BLaER1 treated with 17β-estradiol and CSF1 and Interleukin-3, amounts not matched to agents 10 nM and 100 nM (cell line): ENCODE results near the gene ANO1.
"Not testable (repeated sequence)": the region's sequence is repeated elsewhere in the genome, so short reads cannot be mapped to it uniquely, and the experiment has no call there.

Experiments
- H3K27ac ChIP-seq, 11 experiments: shearing (Covaris generic); formaldehyde crosslinking; 2 replicates each; pipeline ENCODE4 v1.8.1; 2022
- H3K27me3 ChIP-seq, 11 experiments: shearing (Covaris generic); formaldehyde crosslinking; 2 replicates each; pipeline ENCODE4 v1.8.1; 2022
- H3K36me3 ChIP-seq, 11 experiments: shearing (Covaris generic); formaldehyde crosslinking; 2 replicates each; pipeline ENCODE4 v1.8.1; 2022
- H3K4me1 ChIP-seq, 10 experiments: shearing (Covaris generic); formaldehyde crosslinking; 2 replicates each; pipeline ENCODE4 v1.8.1; 2022
- H3K4me2 ChIP-seq, 11 experiments: shearing (Covaris generic); formaldehyde crosslinking; 2 replicates each; pipeline ENCODE4 v1.8.1; 2022
- H3K4me3 ChIP-seq, 10 experiments: shearing (Covaris generic); formaldehyde crosslinking; 2 replicates each; pipeline ENCODE4 v1.8.1; 2022
- H3K9ac ChIP-seq, 11 experiments: shearing (Covaris generic); formaldehyde crosslinking; 2 replicates each; pipeline ENCODE4 v1.8.1; 2022
- H3K9me3 ChIP-seq, 11 experiments: shearing (Covaris generic); formaldehyde crosslinking; replicated peaks in 1 of 11; 2 replicates each; pipeline ENCODE4 v1.8.1; 2022
- H4K20me1 ChIP-seq, 11 experiments: shearing (Covaris generic); formaldehyde crosslinking; 2 replicates each; pipeline ENCODE4 v1.8.1; 2022
- Cebpa-rat ChIP-seq, 11 experiments: shearing (Covaris generic); IDR thresholded peaks; 2 replicates each; pipeline ENCODE4 v1.8.1; 2022

The ANO1 gene

GRCh38 chr11:70033711-70034070, 44.4 kb upstream of the ANO1 start:
- H3K4me1 ChIP-seq, result peaks cover 0 to 33% (median 19%) of the 10 kb centered on the region in 10 experiments; a peak in 16 of 20 replicates
- H3K36me3 ChIP-seq, result peaks cover 0 to 13% (median 0%) of the 10 kb centered on the region in 11 experiments; a peak in 2 of 22 replicates
- H3K9ac ChIP-seq, result no peak overlapping the region
- peaks cover 19 to 31% (median 26%) of the 10 kb centered on the region in 11 experiments for H3K9me3 ChIP-seq
- H4K20me1 ChIP-seq, result no peaks in the 10 kb centered on the region
- H3K27ac ChIP-seq, result no peak overlapping the region
- no peak overlapping the region for H3K4me3 ChIP-seq
- no peak overlapping the region for H3K4me2 ChIP-seq
- no peak for TF ChIP-seq Cebpa-rat (IDR thresholded peaks at IDR 0.05)
- H3K27me3 ChIP-seq, result no peaks in the 10 kb centered on the region

- peaks cover 31 to 42% (median 38%) of the 10 kb centered on the region in 11 experiments for H3K9me3 ChIP-seq
- no peak overlapping the region for H3K9ac ChIP-seq
- no peak for TF ChIP-seq Cebpa-rat (IDR thresholded peaks at IDR 0.05)
- no peaks in the 10 kb centered on the region for H4K20me1 ChIP-seq
- no peak overlapping the region for H3K27ac ChIP-seq
- no peak overlapping the region for H3K4me2 ChIP-seq
- no peaks in the 10 kb centered on the region for H3K27me3 ChIP-seq
- H3K36me3 ChIP-seq, result peaks cover 0 to 19% (median 0%) of the 10 kb centered on the region in 11 experiments; a peak in 2 of 22 replicates
- H3K4me3 ChIP-seq, result no peak overlapping the region
- H3K4me1 ChIP-seq, result peaks cover 0 to 23% (median 10%) of the 10 kb centered on the region in 10 experiments; a peak in 12 of 20 replicates
Observed at GRCh38 chr11:70034740-70035365, 43.3 kb upstream of the ANO1 start.

GRCh38 chr11:70035665-70036064, 42.5 kb upstream of the ANO1 start:
- not testable (repeated sequence) for H4K20me1 ChIP-seq, H3K27me3 ChIP-seq, H3K9ac ChIP-seq, H3K27ac ChIP-seq, H3K4me3 ChIP-seq, H3K4me2 ChIP-seq
- Histone ChIP-seq H3K9me3 (peaks cover 38 to 50% (median 46%) of the 10 kb centered on the region in 11 experiments), H3K4me1 (peaks cover 0 to 15% (median 6%) of the 10 kb centered on the region in 10 experiments; a peak in 12 of 20 replicates), H3K36me3 (peaks cover 0 to 21% (median 0%) of the 10 kb centered on the region in 11 experiments; a peak in 2 of 22 replicates)

- H3K9me3 ChIP-seq, result peaks cover 50 to 66% (median 60%) of the 10 kb centered on the region in 11 experiments
- H3K4me3 ChIP-seq, result no peak overlapping the region; a peak in 5 of 20 replicates
- H3K4me2 ChIP-seq, result no peak overlapping the region
- H3K27me3 ChIP-seq, result no peaks in the 10 kb centered on the region
- peaks cover 0 to 8% (median 0%) of the 10 kb centered on the region in 10 experiments; a peak in 6 of 20 replicates for H3K4me1 ChIP-seq
- H3K9ac ChIP-seq, result no peak overlapping the region
- H4K20me1 ChIP-seq, result no peaks in the 10 kb centered on the region
- H3K27ac ChIP-seq, result peak overlapping the region in 3 of 11 experiments; percentile 48 to 54 (median 50); a peak in 6 of 22 replicates
- no peak for TF ChIP-seq Cebpa-rat (IDR thresholded peaks at IDR 0.05)
- peaks cover 0 to 21% (median 0%) of the 10 kb centered on the region in 11 experiments; a peak in 3 of 22 replicates for H3K36me3 ChIP-seq
Observed at GRCh38 chr11:70036971-70037882, 40.9 kb upstream of the ANO1 start.

GRCh38 chr11:70038034-70038834, 39.9 kb upstream of the ANO1 start:
- Histone ChIP-seq H3K4me1 (peaks cover 0 to 8% (median 0%) of the 10 kb centered on the region in 10 experiments; a peak in 6 of 20 replicates), H3K4me2 (no peak overlapping the region), H3K4me3 (peak overlapping the region in 1 of 10 experiments; percentile 24; a peak in 4 of 20 replicates), H4K20me1 (no peaks in the 10 kb centered on the region), H3K27me3 (no peaks in the 10 kb centered on the region), H3K9me3 (peaks cover 60 to 76% (median 70%) of the 10 kb centered on the region in 11 experiments), H3K9ac (peak overlapping the region in 1 of 11 experiments; percentile 8; a peak in 1 of 22 replicates), H3K27ac (peak overlapping the region in 5 of 11 experiments; percentile 19 to 54 (median 50); a peak in 8 of 22 replicates), H3K36me3 (peaks cover 0 to 21% (median 0%) of the 10 kb centered on the region in 11 experiments; a peak in 4 of 22 replicates)
- TF ChIP-seq Cebpa-rat (IDR thresholded peaks at IDR 0.05), result peak in 1 of 11 experiments; percentile 39; a peak in 2 of 22 replicates

GRCh38 chr11:70040452-70040851, 37.7 kb upstream of the ANO1 start:
- Histone ChIP-seq H3K4me1 (peaks cover 0 to 8% (median 0%) of the 10 kb centered on the region in 10 experiments; a peak in 3 of 20 replicates), H3K36me3 (peaks cover 0 to 21% (median 0%) of the 10 kb centered on the region in 11 experiments; a peak in 4 of 22 replicates), H3K27ac (no peak overlapping the region), H3K27me3 (no peaks in the 10 kb centered on the region), H4K20me1 (no peaks in the 10 kb centered on the region), H3K9ac (no peak overlapping the region), H3K9me3 (peaks cover 83 to 97% (median 92%) of the 10 kb centered on the region in 11 experiments), H3K4me2 (no peak overlapping the region), H3K4me3 (no peak overlapping the region)
- TF ChIP-seq Cebpa-rat (IDR thresholded peaks at IDR 0.05), result no peak

- TF ChIP-seq Cebpa-rat (IDR thresholded peaks at IDR 0.05), result no peak
- H3K9ac ChIP-seq, result no peak overlapping the region
- H3K36me3 ChIP-seq, result peaks cover 0 to 21% (median 0%) of the 10 kb centered on the region in 11 experiments; a peak in 4 of 22 replicates
- H3K27me3 ChIP-seq, result no peaks in the 10 kb centered on the region
- H3K4me3 ChIP-seq, result no peak overlapping the region
- no peak overlapping the region for H3K27ac ChIP-seq
- peaks cover 85 to 98% (median 91%) of the 10 kb centered on the region in 11 experiments for H3K9me3 ChIP-seq
- H3K4me2 ChIP-seq, result no peak overlapping the region
- H4K20me1 ChIP-seq, result no peaks in the 10 kb centered on the region
- H3K4me1 ChIP-seq, result peaks cover 0 to 8% (median 0%) of the 10 kb centered on the region in 10 experiments; a peak in 3 of 20 replicates
Observed at GRCh38 chr11:70040869-70041501, 37.1 kb upstream of the ANO1 start.

GRCh38 chr11:70043482-70043881, 34.6 kb upstream of the ANO1 start:
- Histone ChIP-seq H3K4me2 (no peak overlapping the region), H3K4me3 (no peak overlapping the region), H3K27me3 (no peaks in the 10 kb centered on the region), H3K36me3 (peaks cover 0 to 10% (median 0%) of the 10 kb centered on the region in 11 experiments; a peak in 4 of 22 replicates), H3K4me1 (no peaks in the 10 kb centered on the region), H3K27ac (no peak overlapping the region), H3K9ac (no peak overlapping the region), H4K20me1 (no peaks in the 10 kb centered on the region), H3K9me3 (peaks cover 66 to 77% (median 70%) of the 10 kb centered on the region in 11 experiments)
- no peak for TF ChIP-seq Cebpa-rat (IDR thresholded peaks at IDR 0.05)
